Stimulated activated CD8-positive, alpha-beta memory T cell treated with anti-CD3 and anti-CD28 coated beads, Interleukin-2, amount 100 ng/mL, for 48 hours (primary cell): Measurements from ENCODE around the gene RUNDC3A.
"Not testable (repeated sequence)": the region's sequence is repeated elsewhere in the genome, so short reads cannot be mapped to it uniquely, and the experiment has no call there.

Experiments
- DNase-seq, 2 donors: peaks; one replicate each; pipeline ENCODE4 v3.0.0-alpha.2; 2020; ENCODE audit warnings: low read depth in 2 of 2

Gene RUNDC3A

DNA sequence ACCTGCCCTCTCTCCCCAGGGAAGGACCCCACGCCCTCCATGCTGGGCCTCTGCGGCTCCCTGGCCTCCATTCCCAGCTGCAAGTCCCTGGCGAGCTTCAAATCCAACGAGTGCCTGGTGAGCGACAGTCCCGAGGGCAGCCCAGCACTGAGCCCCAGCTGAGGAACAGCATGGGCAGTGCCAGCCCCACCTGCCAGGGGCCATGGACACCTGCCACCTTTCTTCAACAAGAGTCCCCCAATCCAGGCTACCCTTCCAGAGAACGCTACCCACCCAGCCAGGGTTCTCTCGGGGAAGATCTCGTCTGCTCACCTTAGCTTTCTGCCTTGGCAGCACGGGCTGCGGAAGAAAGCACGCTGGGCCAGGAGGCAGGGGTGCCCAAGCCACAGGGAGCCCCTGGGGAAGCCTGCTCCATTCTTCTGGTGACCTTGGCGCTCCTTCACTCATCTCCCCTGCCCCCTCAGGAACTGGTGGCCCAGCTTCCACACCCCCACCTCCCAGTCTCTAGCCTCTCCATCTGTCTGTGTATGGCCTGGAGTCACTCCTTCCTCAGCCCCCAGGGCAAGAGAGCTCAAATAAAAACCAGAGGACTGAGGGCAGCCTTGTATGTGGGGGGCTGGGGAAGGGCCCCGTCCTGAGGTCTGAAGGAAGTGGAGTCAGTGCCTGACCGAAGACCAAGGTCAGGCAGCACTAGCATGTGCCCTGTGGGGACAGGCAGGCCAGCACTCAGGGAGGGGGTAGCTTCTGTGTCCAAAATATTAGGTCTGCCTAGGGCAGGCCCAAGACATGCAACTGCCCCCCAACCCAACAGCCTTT, 9.9 kb downstream of the RUNDC3A start:
- DNase-seq = no peak

DNA sequence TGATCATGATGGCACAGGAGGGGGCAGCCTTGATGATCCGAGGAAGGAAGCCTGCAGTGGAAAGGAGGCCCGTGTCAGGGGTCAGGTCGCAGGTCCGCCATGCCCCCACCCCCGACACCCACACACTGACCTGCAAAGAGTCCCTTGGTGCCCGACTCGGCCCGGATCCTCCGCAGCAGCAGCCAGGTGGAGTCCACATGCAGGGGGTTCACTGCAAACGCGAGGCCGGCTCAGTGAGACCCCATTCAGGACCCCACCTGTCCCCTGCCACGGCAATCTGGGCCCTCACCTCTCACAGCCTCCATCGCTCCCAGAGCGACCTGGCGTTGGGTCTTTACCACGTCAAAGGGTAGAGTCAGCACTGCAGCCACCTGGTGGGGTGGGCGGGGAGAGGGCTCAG, 11.7 kb downstream of the RUNDC3A start:
- no peak for DNase-seq

DNA sequence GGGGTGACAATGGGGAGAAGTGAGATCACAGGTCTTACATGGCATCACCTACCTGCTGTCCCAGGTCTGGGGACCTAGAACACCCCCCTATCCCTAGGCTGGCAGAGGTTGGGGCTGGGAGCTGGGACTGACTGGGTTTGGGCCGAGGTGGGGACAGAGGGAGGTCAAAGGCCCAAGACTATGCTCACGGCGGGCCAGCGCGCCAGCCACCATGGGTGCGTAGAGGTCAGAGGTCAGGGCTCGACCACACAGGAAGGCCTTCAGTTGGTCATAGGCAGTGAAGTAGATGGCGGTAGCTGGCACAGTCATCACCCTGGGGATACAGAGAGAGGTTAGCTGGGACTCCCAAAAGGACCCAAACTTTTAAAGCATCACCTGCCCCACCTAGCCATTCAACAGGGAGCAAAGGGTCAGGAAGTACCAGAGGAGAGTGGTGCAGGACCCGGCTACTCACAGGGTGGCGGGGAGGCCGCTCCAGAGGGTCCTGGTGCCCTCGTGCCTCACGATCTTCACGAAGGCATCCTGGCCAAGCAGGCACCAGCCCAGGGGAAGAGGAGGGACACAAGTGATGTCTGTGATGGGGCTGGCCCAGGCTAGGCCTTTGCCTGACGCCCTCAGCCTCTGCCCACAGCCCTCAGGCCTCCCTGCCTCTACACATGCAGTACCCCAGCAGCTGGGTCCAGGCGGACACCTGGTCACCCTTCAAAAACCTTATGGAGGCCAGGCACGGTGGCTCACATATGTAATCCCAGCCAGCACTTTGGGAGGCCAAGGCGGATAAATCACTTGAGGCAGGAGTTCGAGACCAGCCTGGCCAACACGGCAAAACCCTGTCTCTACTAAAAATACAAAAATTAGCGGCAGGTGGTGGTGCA, 13.1 kb downstream of the RUNDC3A start:
- DNase-seq = no peak

DNA sequence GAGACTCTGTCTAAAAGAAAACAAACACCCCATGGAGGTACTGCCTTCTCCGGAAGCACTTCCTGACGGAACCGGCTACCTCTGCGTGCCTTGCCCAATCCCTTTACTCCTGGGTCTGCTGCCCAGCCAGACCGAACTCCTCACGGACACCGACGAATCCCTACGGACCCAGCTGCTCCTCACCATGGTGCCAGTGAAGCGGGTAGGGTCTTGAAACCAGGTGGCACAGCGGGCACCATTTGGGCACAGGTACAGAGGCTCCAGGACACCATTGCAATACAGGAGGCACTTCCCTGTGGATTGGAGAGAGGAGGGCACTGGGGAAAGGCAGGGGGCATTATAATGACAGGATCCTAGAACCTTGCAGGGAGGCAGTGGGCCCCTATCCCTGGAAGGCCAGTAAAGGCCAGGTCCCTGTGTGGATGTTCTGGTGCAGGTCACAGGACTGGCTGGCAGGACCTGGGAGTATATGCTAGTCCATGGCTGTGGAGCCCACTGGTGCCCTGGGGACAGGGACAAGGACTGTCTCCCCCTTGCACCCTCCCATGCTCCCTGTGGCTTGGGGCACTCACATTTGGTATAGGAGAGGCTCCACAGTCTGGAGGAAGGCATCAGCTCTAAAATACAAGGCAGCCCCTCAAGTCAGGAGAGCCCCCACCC, 14.0 kb downstream of the RUNDC3A start:
- DNase-seq = no peak

DNA sequence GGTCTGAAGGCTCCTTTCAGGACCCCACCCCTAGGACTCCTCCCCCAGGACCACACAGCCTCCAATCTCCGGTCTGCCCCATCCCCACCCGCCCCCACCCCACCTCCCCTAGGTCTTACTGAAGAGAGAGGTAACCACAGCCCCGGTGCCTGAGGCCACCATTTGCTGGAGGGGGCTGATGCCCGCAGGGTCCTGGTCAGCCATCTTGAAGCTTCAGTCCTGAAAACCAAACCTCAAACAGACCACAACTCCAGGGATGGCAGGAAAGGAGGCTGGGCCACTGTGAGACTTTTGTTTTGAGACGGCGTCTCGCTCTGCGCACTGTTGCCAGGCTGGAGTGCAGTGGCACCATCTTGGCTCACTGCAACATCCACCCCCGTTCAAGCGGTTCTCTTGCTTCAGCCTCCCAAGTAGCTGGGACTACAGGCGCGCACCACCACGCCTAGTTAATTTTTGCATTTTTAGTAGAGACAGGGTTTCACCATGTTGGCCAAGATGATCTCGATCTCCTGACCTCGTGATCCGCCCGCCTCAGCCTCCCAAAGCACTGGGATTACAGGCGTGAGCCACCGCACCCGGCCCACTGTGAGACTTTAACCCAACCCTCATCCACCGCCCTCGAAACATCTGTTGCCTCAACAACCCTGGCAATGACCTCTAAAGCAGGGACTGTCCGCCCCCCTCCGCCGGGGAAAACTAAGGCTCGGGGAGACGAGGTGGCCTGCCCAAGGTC, 15.1 kb downstream of the RUNDC3A start:
- no peak for DNase-seq

DNA sequence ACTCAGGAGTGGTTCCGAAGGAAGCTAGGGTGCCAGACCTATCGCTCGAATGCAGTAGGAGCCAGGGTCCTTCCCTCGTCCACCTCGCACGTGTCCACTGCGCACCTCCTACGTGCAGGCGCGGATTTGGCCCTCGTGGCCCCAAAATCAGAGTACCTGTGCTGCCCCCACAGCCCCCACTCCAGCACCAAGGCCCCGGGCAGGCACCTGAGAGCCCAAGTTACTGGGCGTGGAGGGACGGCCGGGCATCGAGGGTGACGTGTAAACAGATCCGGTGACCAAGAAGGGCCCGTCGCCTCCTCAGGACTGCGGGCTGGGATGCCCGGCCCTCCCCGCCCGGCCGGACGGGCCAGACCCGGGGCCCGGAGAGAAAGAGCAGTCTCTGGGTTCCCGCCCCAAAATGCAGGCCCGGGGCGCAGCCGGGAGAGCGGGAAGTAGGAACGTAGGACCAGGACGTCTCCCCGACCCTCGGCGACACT, 15.7 kb downstream of the RUNDC3A start:
- DNase-seq = no peak

DNA sequence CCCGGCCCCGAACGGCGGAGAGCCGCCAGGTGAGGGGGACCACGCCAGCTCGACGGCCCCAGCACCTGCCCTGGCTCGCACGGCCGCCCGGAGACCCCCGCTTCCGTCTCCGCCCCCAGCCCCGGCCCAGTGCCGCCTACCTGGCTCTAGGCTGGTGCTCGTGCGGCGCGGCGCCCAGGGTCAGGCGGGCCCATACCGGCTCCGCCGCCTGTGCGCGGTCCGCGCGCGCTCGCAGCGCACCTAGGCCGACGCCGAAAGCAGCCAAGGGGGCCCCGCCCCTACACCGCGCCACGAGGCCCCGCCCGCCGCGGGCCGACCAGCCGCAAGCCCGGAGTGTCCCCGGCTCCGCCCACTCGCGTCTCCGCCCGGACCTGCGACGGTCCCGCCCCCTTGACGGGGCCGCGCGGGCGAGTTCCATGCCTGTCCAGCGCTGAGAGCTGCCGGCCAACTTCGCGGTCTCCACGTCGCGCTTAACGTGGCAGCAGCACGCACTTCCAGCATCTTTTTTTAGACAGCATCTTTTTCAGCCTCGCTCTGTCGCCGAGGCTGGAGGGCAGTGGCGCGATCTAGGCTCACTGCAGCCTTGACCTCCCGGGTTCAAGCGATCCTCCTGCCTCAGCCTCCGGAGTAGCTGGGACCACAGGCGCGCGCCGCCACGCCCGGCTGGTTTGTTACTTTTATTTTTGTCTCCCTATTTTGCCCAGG, 16.3 kb downstream of the RUNDC3A start, which contains the start of gene SLC25A39:
TSS of gene SLC25A39 (minus strand) at position 253 of the 705 bp plus-strand sequence. CDS start 1,261 bp downstream, outside the sequence.
- peak; percentile 93 to 96 for DNase-seq

DNA sequence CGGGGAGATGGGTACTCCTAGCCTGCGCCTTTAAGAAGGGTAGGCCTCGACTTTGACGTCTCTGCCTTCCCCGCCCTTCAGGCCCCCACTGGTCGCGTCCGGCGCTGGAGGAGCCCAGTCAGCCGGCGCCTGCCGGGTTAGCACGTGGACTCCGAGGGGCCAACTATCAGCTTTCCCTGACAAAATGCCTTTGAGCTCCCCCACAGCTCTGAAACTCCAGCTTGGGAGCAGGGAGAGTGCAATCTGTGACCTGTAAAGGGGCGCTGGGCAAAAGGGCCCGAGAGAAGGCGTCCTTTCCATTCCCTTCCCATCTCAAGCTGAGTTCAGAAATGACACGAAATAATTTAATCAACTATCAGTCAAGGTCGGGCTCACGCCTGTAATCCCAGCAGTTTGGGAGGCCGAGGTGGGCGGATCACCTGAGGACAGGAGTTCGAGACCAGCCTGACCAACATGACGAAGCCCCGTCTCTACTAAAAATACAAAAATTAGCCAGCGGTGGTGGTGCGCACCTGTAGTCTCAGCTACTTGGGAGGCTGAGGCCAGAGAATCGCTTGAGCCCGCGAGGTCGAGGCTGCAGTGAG, 18.6 kb downstream of the RUNDC3A start:
- peak; percentile 85 to 87 for DNase-seq

DNA sequence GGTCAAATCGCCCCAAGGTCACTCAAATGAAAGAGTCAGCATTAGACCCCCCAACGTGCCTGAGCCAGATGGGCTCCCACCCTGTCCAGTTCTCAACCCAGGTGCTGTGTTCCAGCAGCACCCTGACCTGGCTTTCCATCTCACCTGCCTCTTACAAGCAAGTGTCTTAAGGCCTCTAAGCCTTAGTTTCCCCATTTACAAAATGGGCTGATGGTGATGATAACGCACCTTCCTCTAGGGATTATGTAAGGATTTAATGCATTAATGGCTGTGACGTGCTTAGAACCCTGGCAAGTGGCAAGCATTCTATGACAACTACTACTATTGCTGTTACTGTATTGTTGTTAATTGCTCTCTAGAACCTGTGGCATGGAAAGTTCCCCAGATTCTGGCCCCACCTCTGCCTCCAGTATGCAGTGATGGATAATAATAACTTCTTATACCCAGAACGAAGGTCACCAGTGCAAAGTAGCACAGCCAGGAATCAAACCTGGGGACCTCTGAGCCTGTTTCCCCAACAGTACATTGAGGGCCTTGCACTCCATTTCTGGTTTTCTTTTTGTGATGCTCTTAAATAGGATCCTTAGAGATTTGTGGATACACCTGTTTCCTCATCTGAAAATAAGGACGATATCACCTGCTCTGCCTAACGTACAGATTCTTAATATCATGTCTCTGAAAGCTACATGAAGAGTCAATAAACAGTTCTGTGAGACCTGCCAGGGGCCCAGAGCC, 19.5 kb downstream of the RUNDC3A start:
- DNase-seq = no peak

DNA sequence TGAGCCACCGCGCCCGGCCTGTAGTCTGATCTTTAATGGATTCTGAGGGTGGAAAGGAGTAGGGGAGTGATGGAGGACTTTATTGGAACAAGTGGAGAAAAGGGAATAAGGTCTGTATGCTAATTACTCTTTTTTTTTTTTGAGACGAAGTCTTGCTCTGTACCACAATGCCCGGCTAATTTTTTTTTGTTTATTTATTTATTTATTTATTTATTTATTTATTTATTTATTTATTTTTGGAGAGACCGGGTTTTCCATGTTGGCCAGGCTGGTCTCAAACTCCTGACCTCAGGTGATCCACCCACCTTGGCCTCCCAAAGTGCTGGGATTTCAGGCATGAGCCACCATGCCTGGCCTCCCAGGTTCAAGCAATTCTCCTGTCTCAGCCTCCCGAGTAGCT, 21.1 kb downstream of the RUNDC3A start:
- not testable (repeated sequence) for DNase-seq

DNA sequence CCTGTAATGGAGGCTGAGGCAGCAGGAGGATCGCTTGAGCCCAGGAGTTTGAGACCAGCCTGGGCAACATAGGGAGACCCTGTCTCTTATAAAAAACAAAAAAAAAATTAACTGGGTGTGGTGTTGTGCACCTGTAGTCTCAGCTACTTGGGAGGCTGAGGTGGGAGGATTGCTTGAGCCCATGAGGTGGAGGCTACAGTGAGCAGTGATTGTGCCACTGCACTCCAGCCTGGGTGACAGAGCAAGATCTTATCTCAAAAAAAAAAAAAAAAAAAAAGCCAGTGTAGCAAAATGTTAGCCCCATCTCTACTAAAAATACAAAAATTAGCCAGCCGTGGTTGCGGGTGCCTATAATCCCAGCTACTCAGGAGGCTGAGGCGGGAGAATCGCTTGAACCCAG, 21.9 kb downstream of the RUNDC3A start:
- not testable (repeated sequence) for DNase-seq

DNA sequence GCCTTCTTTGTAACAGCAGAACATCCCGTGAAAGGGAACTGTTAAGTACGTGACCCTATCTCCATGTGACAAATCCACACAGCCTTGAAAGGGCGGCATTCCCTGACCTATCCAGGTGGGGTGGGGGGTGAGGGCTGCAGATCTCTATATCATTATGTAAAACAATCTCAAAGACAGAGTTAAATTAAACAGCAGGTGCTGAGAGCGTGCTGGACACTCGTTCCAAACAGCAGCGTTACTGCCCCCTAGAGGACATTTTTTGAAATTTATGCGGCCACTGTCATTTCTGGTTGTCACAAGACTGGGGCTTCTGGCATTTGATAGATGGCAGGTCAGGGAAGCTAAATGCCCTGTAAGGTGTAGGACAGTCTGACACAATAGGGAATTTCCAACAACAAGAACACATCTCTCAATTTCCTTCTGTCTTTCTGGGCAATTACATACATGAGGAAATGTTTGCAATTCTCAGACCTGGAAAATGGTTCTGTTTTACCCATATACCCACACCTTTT, 22.9 kb downstream of the RUNDC3A start:
- peak in 1 of 2 donors; percentile 48 for DNase-seq

DNA sequence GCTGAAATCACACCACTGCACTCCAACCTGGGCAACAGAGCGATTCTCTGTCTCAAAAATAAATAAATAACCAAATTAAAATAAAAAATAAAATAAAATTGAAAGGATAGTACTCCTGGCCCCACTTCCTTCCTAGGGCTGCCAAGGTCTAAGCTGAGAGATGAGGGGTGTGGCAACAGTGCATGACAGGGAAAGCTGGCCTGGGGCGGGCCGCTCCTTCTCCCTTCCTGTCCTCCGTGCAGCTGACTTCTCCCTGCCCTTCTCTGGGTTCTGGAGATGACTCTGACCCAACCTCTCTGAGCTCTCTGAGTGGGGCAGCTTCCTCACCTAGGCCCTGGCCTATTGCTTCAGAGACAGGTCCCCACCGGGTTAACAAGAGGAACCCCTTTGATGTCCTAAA, 25.0 kb downstream of the RUNDC3A start:
- DNase-seq = no peak

DNA sequence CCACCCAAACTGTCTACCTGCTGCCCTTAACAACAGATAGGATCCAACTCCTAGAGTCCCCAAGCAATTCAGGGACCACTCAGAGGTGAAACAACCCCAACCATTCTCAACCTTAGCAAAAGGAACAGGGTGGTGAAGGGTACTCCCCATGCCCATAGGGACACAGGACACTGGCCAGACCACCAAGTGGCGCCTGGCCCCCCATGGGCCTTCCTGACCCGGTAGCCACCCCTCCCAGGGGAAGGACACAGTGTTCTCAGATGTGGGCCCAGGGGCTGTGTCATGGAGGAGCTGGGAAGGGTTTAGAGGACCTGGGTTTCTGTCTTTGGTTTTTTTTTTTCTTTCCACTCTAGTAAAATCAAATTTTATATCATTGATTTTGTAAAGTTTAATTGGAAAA, 25.9 kb downstream of the RUNDC3A start:
- no peak for DNase-seq

DNA sequence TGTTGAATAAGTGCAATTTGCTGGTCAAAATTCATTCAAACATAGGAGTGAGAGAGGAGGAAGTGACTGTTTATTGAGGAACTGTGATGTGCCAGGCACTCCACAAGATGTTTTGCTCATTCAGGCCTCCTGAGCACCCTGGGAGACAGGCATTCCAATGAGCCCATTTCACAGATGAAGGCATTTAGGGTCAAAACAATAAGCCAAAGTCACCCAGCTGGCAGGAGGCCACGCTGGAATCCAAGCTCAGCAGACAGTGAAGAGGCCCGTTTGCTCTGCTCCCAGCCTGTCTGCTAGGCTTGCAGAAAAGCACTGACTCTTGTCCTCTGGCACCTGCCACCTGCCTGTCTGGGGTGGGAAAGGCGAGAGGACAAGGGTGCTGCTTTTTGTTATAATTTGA, 26.3 kb downstream of the RUNDC3A start:
- DNase-seq = no peak

DNA sequence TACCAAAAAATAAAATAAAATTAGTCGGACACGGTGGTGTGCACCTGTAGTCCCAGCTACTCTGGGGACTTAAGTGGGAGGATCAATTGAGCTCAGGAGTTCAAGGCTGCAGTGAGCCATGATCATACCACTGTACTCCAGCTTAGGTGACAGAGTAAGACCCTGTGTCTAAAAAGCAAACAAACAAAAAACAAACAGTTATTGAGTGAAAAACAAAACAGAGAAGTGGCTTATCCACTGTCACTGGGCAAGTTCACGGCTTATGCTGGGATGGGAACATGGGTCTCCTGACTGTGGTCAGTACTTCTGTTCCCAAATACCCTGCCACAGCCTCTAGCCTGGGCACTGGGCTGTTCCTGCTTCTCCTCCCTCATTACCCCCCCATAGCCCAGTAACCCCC, 27.2 kb downstream of the RUNDC3A start:
- DNase-seq = no peak

DNA sequence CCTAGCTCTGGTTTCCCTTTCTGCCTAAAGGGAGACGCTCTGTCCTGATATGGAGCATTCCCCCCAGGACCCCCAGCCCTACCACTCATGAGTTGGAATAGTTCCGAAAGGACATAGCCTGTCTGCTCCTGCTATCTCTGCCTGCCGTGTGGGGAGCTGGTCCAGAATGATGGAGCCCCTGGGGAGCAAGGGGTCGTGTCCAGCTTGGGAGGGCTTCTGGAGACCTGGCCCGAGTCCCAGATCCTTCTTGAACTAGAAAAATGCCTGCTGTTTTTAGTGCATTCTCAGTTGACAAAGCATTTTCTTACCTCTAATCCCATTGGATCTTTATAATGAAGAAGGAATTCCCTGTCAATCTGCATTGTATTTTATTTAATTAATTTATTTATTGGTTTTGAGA, 27.6 kb downstream of the RUNDC3A start:
- no peak for DNase-seq

DNA sequence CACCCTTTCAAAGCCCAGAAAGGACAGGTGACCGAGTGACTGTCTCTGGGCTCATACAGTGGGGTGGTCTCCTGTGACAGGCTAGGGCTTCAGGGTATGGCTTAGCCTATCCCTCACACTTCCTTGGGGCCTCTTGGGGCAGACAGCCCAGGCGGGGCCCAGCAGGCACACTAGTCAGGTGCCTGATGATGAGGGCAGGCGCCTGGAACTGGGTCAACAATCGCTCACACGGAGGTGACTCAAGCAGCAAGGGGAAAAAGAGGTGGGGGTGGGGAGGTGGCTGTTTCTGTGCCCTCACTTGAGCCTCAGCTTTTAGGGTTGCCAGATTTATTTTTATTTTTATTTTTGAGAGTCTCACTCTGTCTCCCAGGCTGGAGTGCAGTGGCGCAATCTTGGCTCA, 30.3 kb downstream of the RUNDC3A start:
- no peak for DNase-seq

DNA sequence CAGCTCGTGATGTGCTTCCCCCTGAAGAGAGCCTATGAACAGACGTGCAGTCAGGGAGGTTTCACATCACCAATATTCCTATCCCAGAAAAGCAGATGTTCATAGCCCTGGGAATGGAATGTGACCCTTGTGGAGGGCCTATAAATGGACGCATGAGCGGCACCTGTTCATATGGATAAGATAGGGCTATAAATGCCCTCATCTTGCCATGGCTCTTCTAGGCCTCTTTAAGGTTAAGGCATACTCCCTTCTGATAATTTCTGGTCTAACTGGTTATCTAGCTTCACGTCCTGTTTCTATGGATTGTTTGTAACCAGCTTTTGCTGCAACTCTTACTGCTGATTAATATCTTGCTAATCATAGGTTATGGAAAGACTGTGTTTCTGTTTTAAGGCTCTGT, 32.2 kb downstream of the RUNDC3A start:
- not testable (repeated sequence) for DNase-seq
